ENCODE measurements around the gene ZPR1.

Gene ZPR1

GRCh38 chr11:116742104-116742503 is 45.7 kb downstream of the ZPR1 start:
- no peak for DNase-seq

- no peak for DNase-seq
These were observed 47.1 kb downstream of the ZPR1 start for GRCh38 chr11:116740741-116741140.

- no peak for DNase-seq
These were observed 48.8 kb downstream of the ZPR1 start for GRCh38 chr11:116738975-116739374.

- no peak for DNase-seq
These were observed 51.1 kb downstream of the ZPR1 start for GRCh38 chr11:116736763-116737162.

GRCh38 chr11:116733969-116734508 is 53.8 kb downstream of the ZPR1 start:
- DNase-seq: no peak

GRCh38 chr11:116733043-116733755 is 54.6 kb downstream of the ZPR1 start:
- no peak for DNase-seq

GRCh38 chr11:116732271-116733042 is 55.4 kb downstream of the ZPR1 start:
- peak; percentile 90 for DNase-seq

- no peak for DNase-seq
These were observed 56.0 kb downstream of the ZPR1 start for GRCh38 chr11:116731821-116732220.

GRCh38 chr11:116731097-116731761 is 56.6 kb downstream of the ZPR1 start:
- peak; percentile 90 for DNase-seq

GRCh38 chr11:116730601-116731000 is 57.2 kb downstream of the ZPR1 start:
- peak; percentile 41 for DNase-seq

- no peak for DNase-seq
These were observed 57.6 kb downstream of the ZPR1 start for GRCh38 chr11:116730241-116730561.

- no peak for DNase-seq
These were observed 58.2 kb downstream of the ZPR1 start for GRCh38 chr11:116729501-116730240.

- DNase-seq: no peak
These were observed 59.8 kb downstream of the ZPR1 start for GRCh38 chr11:116727990-116728389.

GRCh38 chr11:116725434-116726221 is 62.2 kb downstream of the ZPR1 start:
- DNase-seq: peak; percentile 57

- DNase-seq: no peak
These were observed 63.0 kb downstream of the ZPR1 start for GRCh38 chr11:116724813-116725212.

All from eye (tissue), 1 donor.